OCI-LY7 (cell line): ENCODE results near the gene ACVRL1.

Source experiments
- CTCF ChIP-seq: fragments of 200-600 bp; sonication (generic); conservative IDR thresholded peaks from 2 replicates; pipeline ENCODE4 v1.5.1; 2014; ENCODE audit warnings: mild to moderate bottlenecking, antibody characterized with exemption, low read length, moderate library complexity, mixed read lengths
- EZH2phosphoT487 ChIP-seq: fragments of 200-600 bp; sonication (generic); IDR thresholded peaks from 2 replicates; pipeline ENCODE4 v1.6.1; 2018; ENCODE audit warnings: low read depth, borderline replicate concordance, mild to moderate bottlenecking, mixed run types, antibody characterized with exemption, low read length, moderate library complexity, mixed read lengths

- TF ChIP-seq CTCF, result no peak
- no peak for TF ChIP-seq EZH2phosphoT487
Measured at GRCh38 chr12:51963477-51963876, 56.2 kb downstream of the ACVRL1 start.
